CD4-positive, alpha-beta T cell treated with Interleukin-1 beta for 1 hour (primary cell): ENCODE measurements around the gene CLIC3.

Experiments
- DNase-seq, 2 donors: peaks; one replicate each; pipeline ENCODE4 v3.0.0-alpha.2; 2020 to 2022

The CLIC3 gene

GRCh38 chr9:137016436-137016835 lies 20.1 kb upstream of the CLIC3 start:
- no peak for DNase-seq

GRCh38 chr9:137015976-137016375 lies 19.6 kb upstream of the CLIC3 start:
- DNase-seq, result no peak

GRCh38 chr9:137015540-137015930 lies 19.2 kb upstream of the CLIC3 start:
- DNase-seq, result no peak

GRCh38 chr9:137014776-137015539 lies 18.6 kb upstream of the CLIC3 start:
- DNase-seq, result no peak

GRCh38 chr9:137014166-137014565 lies 17.8 kb upstream of the CLIC3 start:
- DNase-seq, result no peak

GRCh38 chr9:137013571-137013940 lies 17.2 kb upstream of the CLIC3 start:
- DNase-seq, result no peak

GRCh38 chr9:137012694-137013570 lies 16.6 kb upstream of the CLIC3 start:
- DNase-seq, result no peak

GRCh38 chr9:137011907-137012675 lies 15.7 kb upstream of the CLIC3 start:
- DNase-seq, result no peak

- DNase-seq, result no peak
Measured at GRCh38 chr9:137011156-137011555, 14.8 kb upstream of the CLIC3 start.

- no peak for DNase-seq
Measured at GRCh38 chr9:137009938-137010732, 13.8 kb upstream of the CLIC3 start.

- DNase-seq, result no peak
Measured at GRCh38 chr9:137009217-137009616, 12.8 kb upstream of the CLIC3 start.

- no peak for DNase-seq
Measured at GRCh38 chr9:137008312-137008711, 11.9 kb upstream of the CLIC3 start.

GRCh38 chr9:137007816-137008270 lies 11.5 kb upstream of the CLIC3 start:
- DNase-seq, result no peak

- no peak for DNase-seq
Measured at GRCh38 chr9:137007108-137007815, 10.9 kb upstream of the CLIC3 start.

GRCh38 chr9:137006116-137007003 lies 10.0 kb upstream of the CLIC3 start:
- no peak for DNase-seq

- peak in 1 of 2 donors; percentile 39 for DNase-seq
Measured at GRCh38 chr9:137004285-137004684, 7.9 kb upstream of the CLIC3 start.

- DNase-seq, result no peak
Measured at GRCh38 chr9:137002646-137003041, 6.3 kb upstream of the CLIC3 start.

- no peak for DNase-seq
Measured at GRCh38 chr9:137001857-137002645, 5.7 kb upstream of the CLIC3 start.

- peak; percentile 12 to 47 for DNase-seq
Measured at GRCh38 chr9:137000177-137000930, 4.0 kb upstream of the CLIC3 start.
